SKM-1 (cell line): ENCODE data around the gene RAD50.
"Not testable (repeated sequence)": the region's sequence is repeated elsewhere in the genome, so short reads cannot be mapped to it uniquely, and the experiment has no call there.

ENCODE experiments used
- DNase-seq: peaks from one replicate; lab custom pipeline; 2025; ENCODE audit not compliant: unreplicated experiment; lab: John Stamatoyannopoulos, UW

RAD50 gene

DNA sequence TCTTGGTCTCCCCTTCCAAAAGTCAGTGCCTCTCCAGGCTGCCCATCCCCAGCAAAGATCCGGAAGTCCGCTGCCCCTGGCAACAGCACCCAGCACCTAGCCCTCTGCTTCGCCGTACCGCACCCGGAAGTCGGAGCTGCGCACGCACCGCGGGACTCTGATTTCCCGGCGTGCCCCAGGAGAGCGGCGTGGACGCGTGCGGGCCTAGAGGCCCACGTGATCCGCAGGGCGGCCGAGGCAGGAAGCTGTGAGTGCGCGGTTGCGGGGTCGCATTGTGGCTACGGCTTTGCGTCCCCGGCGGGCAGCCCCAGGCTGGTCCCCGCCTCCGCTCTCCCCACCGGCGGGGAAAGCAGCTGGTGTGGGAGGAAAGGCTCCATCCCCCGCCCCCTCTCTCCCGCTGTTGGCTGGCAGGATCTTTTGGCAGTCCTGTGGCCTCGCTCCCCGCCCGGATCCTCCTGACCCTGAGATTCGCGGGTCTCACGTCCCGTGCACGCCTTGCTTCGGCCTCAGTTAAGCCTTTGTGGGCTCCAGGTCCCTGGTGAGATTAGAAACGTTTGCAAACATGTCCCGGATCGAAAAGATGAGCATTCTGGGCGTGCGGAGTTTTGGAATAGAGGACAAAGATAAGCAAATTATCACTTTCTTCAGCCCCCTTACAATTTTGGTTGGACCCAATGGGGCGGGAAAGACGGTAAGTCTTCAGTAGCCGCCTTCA, at the start of gene RAD50:
TSS of gene RAD50 (plus strand) at position 215 of the 715 bp plus-strand sequence. CDS start at position 563, 348 bp downstream.
- DNase-seq: peak; percentile 92

DNA sequence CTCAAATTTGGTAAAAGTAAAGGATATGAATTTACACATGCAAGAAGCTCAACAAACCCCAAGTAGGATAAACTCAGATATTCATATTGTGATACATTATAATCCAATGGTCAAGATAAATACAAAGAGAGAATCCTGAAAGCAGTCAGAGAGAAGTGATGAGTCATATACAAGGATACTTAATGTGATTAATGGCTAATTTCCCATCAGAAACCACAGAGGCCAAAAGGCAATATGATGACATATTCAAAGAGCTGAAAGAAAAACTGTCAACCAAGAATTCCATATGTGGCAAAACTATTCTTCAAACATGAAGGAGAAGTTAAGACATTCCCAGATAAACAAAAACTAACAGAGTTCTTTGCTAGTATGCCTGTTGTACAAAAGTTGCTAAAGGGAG, 46.7 kb upstream of the RAD50 start:
- no peak for DNase-seq

GRCh38 chr5:132513618-132514336, 43.0 kb upstream of the RAD50 start:
- not testable (repeated sequence) for DNase-seq

DNA sequence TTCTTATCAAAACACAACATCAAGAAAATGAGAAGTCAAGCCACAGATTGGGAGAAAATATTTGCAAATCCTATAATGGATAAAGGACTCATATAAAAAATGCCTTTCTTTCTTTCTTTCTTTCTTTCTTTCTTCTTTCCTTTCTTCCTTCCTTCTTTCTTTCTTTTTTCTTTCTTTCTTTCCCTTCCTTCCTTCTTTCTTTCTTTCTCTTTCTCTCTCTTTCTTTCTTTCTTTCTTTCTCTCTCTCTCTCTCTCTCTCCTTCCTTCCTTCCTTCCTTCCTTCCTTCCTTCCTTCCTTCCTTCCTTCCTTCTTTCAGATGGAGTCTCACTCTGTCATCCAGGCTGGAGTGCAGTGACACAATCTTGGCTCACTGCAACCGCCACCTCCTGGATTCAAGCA, 34.7 kb upstream of the RAD50 start:
- not testable (repeated sequence) for DNase-seq

DNA sequence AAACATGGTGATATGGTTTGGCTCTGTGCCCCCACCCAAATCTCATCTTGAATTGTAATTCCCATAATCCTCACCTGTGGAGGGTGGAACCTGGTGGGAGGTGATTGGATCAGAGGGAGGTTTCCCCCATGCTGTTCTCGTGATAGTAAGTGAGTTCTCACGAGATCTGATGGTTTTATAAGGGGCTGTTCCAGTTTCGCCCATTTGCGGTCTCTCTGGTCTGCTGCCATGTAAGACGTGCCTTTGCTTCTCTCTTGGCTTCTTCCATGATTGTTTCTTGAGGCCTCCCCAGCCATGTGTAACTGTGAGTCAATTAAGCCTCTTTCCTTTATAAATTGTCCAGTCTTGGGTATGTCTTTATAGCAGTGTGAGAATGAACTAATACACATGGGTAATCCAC, 31.9 kb upstream of the RAD50 start:
- DNase-seq: not testable (repeated sequence)

DNA sequence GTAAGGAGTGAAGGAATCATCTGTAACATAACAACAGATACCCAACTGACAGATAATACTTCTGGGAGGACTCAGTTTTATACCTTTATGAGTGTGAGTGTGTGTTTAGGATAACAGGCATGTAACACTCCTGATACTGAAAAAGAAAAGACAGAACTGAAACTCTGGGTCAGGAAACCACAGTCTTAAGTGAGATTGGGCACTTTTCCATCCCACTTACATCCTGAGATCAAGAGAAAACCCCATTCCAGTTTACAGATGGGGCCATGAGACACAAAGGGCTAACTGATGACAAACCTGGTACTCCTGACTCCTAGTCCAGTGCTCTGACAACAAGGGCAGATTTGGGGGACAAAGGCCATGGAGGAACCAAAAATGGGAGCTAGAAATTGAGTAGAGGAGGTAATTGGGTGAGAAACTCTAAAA, 31.5 kb upstream of the RAD50 start:
- no peak for DNase-seq

DNA sequence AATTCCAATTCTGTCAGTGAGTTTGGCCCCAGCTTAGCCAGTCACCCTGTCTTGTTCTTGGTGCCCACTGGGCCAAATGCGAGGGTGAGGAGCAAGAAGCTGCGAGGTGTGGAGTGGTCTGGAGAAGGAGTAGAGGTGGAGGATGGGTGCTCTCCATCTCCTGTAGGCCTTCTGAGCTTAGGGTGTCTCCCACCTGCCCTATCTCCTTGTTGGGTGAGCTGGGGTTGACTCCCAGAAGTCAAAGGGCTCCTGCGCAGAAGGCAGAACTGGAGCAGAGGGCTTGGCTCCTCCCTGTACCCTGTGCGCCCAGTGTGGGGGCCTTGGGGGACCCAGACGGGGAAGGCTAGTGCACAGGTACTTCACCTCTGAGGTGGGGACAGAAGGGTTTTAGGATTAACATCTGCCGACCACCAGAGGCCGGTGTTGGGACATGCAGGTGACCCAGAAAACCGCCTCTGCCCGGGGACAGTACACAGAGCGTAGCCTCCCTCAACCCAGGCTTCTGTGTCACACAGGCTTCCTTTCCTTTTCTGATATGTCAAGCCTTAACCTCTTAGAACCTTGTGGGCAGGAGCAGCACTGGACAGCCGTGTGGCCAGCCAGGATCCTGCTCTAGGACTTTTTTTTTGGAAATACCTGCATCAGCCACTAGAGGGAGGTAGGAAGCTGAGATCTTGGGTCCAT, 30.3 kb upstream of the RAD50 start:
- peak; percentile 49 for DNase-seq

GRCh38 chr5:132526974-132527564, 29.7 kb upstream of the RAD50 start:
- DNase-seq: no peak

- no peak for DNase-seq
These were observed 28.8 kb upstream of the RAD50 start for GRCh38 chr5:132528021-132528420.

DNA sequence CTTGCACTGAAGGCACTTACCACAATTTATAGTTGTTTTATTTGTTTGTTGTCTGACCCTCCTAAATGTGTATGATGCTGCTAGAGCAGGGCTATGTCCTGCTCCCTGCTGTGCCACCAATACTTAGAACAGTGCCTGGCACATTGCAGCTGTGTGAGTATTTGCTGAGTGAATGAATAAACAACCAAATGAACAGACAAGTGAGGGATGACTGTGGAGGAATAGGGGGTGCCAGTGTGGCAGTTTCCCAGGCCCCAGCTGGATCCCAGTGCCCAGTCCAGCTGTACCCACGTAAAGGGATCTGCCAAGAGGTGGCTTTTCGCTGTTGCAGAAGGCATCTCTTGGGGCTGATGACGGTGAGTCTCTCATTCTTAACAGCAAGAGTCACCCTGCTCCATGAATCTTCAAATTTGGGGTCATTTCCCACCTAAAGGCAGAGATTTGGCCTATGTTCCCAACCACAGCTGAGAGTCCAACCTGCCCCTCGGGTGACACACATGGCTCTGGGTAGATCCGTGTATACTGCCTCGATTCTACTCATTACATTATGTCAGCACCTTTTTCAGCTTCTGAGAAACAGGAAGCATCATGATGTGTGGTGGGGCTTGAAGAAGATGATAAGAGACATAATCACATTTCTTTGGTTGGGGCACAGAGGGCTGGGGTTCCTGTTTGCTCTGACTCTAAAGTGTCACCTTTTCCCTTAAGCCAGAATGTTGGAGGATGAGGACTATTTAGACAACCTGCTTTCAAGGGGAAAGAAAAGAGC, 27.7 kb upstream of the RAD50 start:
- DNase-seq: peak; percentile 4

GRCh38 chr5:132530946-132531345, 25.8 kb upstream of the RAD50 start:
- DNase-seq: no peak

- no peak for DNase-seq
These were observed 17.1 kb upstream of the RAD50 start for GRCh38 chr5:132539716-132540115.

GRCh38 chr5:132540149-132540548, 16.6 kb upstream of the RAD50 start:
- DNase-seq: no peak

- DNase-seq: no peak
These were observed 16.0 kb upstream of the RAD50 start for GRCh38 chr5:132540764-132541163.

GRCh38 chr5:132543472-132544201, 13.1 kb upstream of the RAD50 start, which contains the start of gene IL5:
Gene IL5, minus strand, starts transcription at chr5:132543522. Its CDS starts 44 bp downstream, at chr5:132543478.
- no peak for DNase-seq

DNA sequence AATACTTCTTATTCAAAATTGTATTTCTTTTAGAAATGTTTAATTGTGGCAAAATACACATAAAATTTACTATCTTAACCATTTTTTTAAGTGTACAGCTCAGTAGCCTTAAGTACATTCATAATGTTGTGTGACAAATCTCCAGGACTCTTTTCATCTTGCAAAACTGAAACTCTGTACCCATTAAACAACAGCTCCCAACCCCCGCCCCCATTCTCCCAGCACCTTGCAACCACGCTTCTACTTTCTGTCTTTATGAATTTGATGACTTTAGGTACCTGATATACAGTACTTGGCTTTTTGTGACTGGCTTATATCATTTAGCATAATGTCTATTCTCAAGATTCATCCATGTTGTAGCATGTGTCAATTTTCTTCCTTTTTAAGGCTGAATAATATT, 10.7 kb upstream of the RAD50 start:
- DNase-seq: no peak

- DNase-seq: no peak
These were observed 9.5 kb upstream of the RAD50 start for GRCh38 chr5:132547269-132547668.

- DNase-seq: not testable (repeated sequence)
These were observed 7.9 kb upstream of the RAD50 start for GRCh38 chr5:132548834-132549233.

DNA sequence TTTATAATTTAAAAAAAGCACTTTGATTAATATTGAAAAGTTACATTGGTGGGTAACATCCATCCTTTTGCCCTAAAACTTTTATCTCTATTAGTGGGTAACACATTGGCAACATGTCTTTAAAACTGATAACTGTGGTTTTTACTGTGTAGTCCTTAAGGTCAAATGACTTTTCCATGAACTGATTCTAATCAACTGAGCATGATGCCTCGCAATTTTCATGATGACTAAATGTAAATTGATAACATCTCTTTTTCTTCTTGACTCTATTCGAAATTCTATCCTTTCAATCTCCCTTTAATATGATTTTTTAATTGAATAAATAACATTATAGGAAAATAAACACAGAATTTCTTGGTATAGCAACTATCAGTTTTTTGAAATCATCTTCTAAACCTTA, 7.2 kb upstream of the RAD50 start:
- DNase-seq: no peak

GRCh38 chr5:132556153-132556762, 519 bp upstream of the RAD50 start:
- no peak for DNase-seq
